Hematopoietic multipotent progenitor cell (in vitro differentiated cells): ENCODE data around the gene SLC2A13. TPM values are rescaled to one million over a fixed set of nuclear protein-coding genes. Genes with fewer than 3 reads are reported as not detected.
"Not testable (repeated sequence)": the region's sequence is repeated elsewhere in the genome, so short reads cannot be mapped to it uniquely, and the experiment has no call there.

Experiments
- DNase-seq, 3 donors: peaks; one replicate each; pipeline ENCODE4 v3.0.0-alpha.2; 2011 to 2015; ENCODE audit warnings: low read depth in 2 of 3, low spot score in 2 of 3
- total RNA-seq: library from RNA; depleted of rRNA; stranded (reverse); fragments of >200 nt; gene quantifications from one replicate; pipeline ENCODE4 v1.2.3, GENCODE V29; 2012

Gene SLC2A13
- total RNA-seq, 1 donor = 4.0 TPM

- no peak for DNase-seq
Observed at GRCh38 chr12:39830171-39830570, 275.7 kb downstream of the SLC2A13 start.

- no peak for DNase-seq
Observed at GRCh38 chr12:39824505-39825212, 281.2 kb downstream of the SLC2A13 start.

GRCh38 chr12:39816671-39817185 is 289.2 kb downstream of the SLC2A13 start:
- DNase-seq = no peak

GRCh38 chr12:39815746-39816145 is 290.1 kb downstream of the SLC2A13 start:
- no peak for DNase-seq

- DNase-seq = no peak
Observed at GRCh38 chr12:39814626-39815025, 291.3 kb downstream of the SLC2A13 start.

GRCh38 chr12:39813776-39814175 is 292.1 kb downstream of the SLC2A13 start:
- DNase-seq = no peak

GRCh38 chr12:39812456-39812855 is 293.4 kb downstream of the SLC2A13 start:
- not testable (repeated sequence) for DNase-seq

- no peak for DNase-seq
Observed at GRCh38 chr12:39807043-39807442, 298.8 kb downstream of the SLC2A13 start.

- no peak for DNase-seq
Observed at GRCh38 chr12:39805651-39806050, 300.2 kb downstream of the SLC2A13 start.

- no peak for DNase-seq
Observed at GRCh38 chr12:39804898-39805297, 301.0 kb downstream of the SLC2A13 start.

GRCh38 chr12:39804479-39804878 is 301.4 kb downstream of the SLC2A13 start:
- no peak for DNase-seq

GRCh38 chr12:39803151-39803550 is 302.7 kb downstream of the SLC2A13 start:
- DNase-seq = no peak

GRCh38 chr12:39798977-39799376 is 306.9 kb downstream of the SLC2A13 start:
- DNase-seq = no peak

- no peak for DNase-seq
Observed at GRCh38 chr12:39798429-39798828, 307.5 kb downstream of the SLC2A13 start.

- no peak for DNase-seq
Observed at GRCh38 chr12:39795481-39795880, 310.4 kb downstream of the SLC2A13 start.

GRCh38 chr12:39792938-39793337 is 312.9 kb downstream of the SLC2A13 start:
- no peak for DNase-seq

- no peak for DNase-seq
Observed at GRCh38 chr12:39788239-39788638, 317.6 kb downstream of the SLC2A13 start.

GRCh38 chr12:39785814-39786213 is 320.1 kb downstream of the SLC2A13 start:
- DNase-seq = not testable (repeated sequence)

GRCh38 chr12:39782026-39782545 is 323.8 kb downstream of the SLC2A13 start:
- no peak for DNase-seq

- DNase-seq = no peak
Observed at GRCh38 chr12:39780913-39781446, 324.9 kb downstream of the SLC2A13 start.

GRCh38 chr12:39780411-39780912 is 325.4 kb downstream of the SLC2A13 start:
- DNase-seq = no peak

GRCh38 chr12:39779768-39780340 is 326.0 kb downstream of the SLC2A13 start:
- no peak for DNase-seq
